Left ventricle myocardium inferior (tissue), 1 donor: ENCODE results near the gene EPHB1. TPM values are rescaled to one million over a fixed set of nuclear protein-coding genes. Genes with fewer than 3 reads are reported as not detected.

Experiments used
- DNase-seq: peaks from one replicate; pipeline ENCODE4 v3.0.0-alpha.2; 2020
- H3K27ac ChIP-seq: fragments of 200-600 bp; replicated peaks from 2 replicates; pipeline ENCODE4 v1.8.0; 2021
- H3K27me3 ChIP-seq: fragments of 200-600 bp; 2 replicates; pipeline ENCODE4 v1.8.0; 2021; ENCODE audit warnings: low read depth
- H3K36me3 ChIP-seq: fragments of 200-600 bp; 2 replicates; pipeline ENCODE4 v1.8.0; 2021
- H3K4me1 ChIP-seq: fragments of 200-600 bp; 2 replicates; pipeline ENCODE4 v1.8.0; 2021
- H3K4me3 ChIP-seq: fragments of 200-600 bp; 2 replicates; pipeline ENCODE4 v1.8.0; 2021; ENCODE audit warnings: mild to moderate bottlenecking, moderate library complexity
- H3K9me3 ChIP-seq: fragments of 200-600 bp; replicated peaks from 2 replicates; pipeline ENCODE4 v1.8.0; 2021
- intact Hi-C: fragments of 100-400 bp; cut with micrococcal nuclease; formaldehyde crosslinking; loops from one replicate; pipeline ENCODE4 v1.11.0; 2022
- total RNA-seq: library from RNA; stranded (reverse); fragmentation: NEBNext Ultra II Directional; extraction: Animal tissue kit (Norgen Biotek cat#: 25700); gene quantifications from one replicate; pipeline ENCODE4 v1.2.1, GENCODE V29; 2021
- TF ChIP-seq, protein P1 (sequence below): fragments of 200-600 bp; IDR thresholded peaks from 2 replicates; pipeline ENCODE4 v1.8.0; 2021; ENCODE audit warnings: antibody characterized with exemption, mild to moderate bottlenecking, borderline replicate concordance
- donor health status: DM: no; HTN: yes; CAD: no; lungs with severe emphysema.

The EPHB1 gene
- total RNA-seq, 1 donor from 2014 or later = 1.3 TPM

DNA sequence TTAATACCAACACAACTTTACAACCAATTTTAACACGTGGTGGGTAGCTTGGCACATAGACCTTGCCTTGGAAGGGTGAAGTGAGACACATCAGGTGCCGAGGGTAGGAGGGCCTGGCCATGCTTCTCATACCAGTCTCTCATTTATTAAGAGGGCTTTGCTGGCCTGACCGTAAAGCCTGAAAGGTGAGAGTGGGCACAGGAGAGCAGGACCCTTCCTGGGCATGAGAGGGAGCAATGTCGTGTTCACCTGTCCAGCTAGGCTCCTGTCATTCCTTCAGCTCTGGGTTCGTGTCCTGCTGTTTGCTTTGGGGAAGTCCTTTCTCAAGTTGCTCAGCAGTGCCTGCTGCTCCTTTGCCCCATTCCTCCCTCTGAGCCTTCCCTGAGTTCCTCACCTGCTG is 294.4 kb downstream of the EPHB1 start:
- Histone ChIP-seq H3K4me1 (no peaks in the 10 kb centered on the region), H3K36me3 (no peaks in the 10 kb centered on the region), H3K27ac (no peak overlapping the region), H3K4me3 (no peak overlapping the region), H3K9me3 (no peaks in the 10 kb centered on the region), H3K27me3 (peaks cover 13% of the 10 kb centered on the region)
- intact Hi-C loops = no loop called here
- DNase-seq = no peak
- TF ChIP-seq, protein P1, sequence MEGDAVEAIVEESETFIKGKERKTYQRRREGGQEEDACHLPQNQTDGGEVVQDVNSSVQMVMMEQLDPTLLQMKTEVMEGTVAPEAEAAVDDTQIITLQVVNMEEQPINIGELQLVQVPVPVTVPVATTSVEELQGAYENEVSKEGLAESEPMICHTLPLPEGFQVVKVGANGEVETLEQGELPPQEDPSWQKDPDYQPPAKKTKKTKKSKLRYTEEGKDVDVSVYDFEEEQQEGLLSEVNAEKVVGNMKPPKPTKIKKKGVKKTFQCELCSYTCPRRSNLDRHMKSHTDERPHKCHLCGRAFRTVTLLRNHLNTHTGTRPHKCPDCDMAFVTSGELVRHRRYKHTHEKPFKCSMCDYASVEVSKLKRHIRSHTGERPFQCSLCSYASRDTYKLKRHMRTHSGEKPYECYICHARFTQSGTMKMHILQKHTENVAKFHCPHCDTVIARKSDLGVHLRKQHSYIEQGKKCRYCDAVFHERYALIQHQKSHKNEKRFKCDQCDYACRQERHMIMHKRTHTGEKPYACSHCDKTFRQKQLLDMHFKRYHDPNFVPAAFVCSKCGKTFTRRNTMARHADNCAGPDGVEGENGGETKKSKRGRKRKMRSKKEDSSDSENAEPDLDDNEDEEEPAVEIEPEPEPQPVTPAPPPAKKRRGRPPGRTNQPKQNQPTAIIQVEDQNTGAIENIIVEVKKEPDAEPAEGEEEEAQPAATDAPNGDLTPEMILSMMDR = no peak

DNA sequence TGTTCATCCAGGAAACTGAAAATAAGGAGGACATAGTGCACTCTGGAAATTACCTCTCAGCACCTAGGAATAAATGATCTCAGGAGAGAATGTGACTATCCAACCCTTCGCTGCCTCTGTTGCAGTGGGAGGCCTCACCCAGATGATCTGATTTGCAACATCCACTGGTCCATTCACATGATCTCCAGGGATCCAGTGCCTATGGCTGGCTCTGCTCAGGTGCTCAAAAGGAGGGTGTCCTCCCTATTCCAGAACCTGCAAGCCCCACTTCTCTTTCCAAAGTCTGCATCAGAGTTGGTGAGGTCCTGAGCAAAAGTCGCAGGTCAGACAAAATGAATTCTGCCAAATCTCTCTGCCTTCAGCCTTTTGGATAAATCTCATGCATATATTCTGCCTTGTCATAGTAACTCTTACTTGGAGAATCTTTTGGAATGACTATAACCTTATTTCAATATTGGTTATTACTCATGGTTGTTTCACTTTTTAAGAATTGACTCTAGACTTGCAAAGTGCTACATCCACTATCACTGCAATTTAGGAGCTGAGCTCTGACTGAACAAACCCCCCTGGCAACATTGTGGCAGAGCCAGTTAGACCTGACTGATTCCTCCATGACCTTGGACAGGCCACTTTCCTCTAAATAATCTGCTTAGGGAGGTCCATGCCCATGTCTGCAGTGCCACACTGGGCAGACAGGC is 295.1 kb downstream of the EPHB1 start:
- Histone ChIP-seq H3K9me3 (no peaks in the 10 kb centered on the region), H3K36me3 (no peaks in the 10 kb centered on the region), H3K4me3 (no peak overlapping the region), H3K4me1 (no peaks in the 10 kb centered on the region), H3K27ac (no peak overlapping the region), H3K27me3 (peaks cover 17% of the 10 kb centered on the region)
- DNase-seq = no peak
- intact Hi-C loops = no loop called here
- TF ChIP-seq, protein P1 = no peak

- TF ChIP-seq, protein P1 = no peak
- Histone ChIP-seq H3K9me3 (no peaks in the 10 kb centered on the region), H3K4me3 (no peak overlapping the region), H3K4me1 (no peaks in the 10 kb centered on the region), H3K27me3 (peaks cover 11% of the 10 kb centered on the region), H3K36me3 (no peaks in the 10 kb centered on the region), H3K27ac (no peak overlapping the region)
- intact Hi-C loops = no loop called here
- DNase-seq = no peak
These were observed 296.9 kb downstream of the EPHB1 start for GRCh38 chr3:135091946-135092345.

DNA sequence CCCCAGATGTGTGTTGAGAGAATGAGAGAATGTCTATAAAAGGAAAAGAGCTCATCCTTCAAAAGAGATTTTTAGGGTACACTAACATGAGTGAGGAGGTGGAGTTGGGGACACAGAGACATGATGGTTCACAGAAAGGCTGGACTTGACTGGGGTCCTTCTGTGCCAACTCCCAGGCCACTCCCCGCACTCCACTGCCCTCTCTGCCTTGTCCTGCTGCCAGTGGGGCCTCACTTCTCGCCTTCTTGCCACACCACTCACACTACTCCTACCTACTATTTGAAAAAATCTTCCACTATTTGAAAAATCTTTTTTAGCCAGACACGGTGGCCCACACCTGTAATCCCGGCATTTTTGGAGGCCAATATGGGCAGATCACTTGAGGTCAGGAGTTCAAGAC is 298.1 kb downstream of the EPHB1 start:
- intact Hi-C loops = no loop called here
- Histone ChIP-seq H3K9me3 (no peaks in the 10 kb centered on the region), H3K27ac (no peak overlapping the region), H3K4me1 (no peaks in the 10 kb centered on the region), H3K4me3 (no peak overlapping the region), H3K27me3 (peaks cover 4% of the 10 kb centered on the region), H3K36me3 (no peaks in the 10 kb centered on the region)
- no peak for DNase-seq
- TF ChIP-seq, protein P1 = no peak

GRCh38 chr3:135097276-135097946 is 302.4 kb downstream of the EPHB1 start:
- Histone ChIP-seq H3K27me3 (peaks cover 4% of the 10 kb centered on the region), H3K36me3 (no peaks in the 10 kb centered on the region), H3K9me3 (no peaks in the 10 kb centered on the region), H3K4me1 (no peaks in the 10 kb centered on the region), H3K27ac (no peak overlapping the region), H3K4me3 (no peak overlapping the region)
- TF ChIP-seq, protein P1 = no peak
- DNase-seq = no peak
- intact Hi-C loops = no loop called here
